ENCODE measurements around the gene FYB1. TPM values are rescaled to one million over a fixed set of nuclear protein-coding genes. Genes with fewer than 3 reads are reported as not detected.

FYB1 gene
- total RNA-seq, 1 donor from 2014 or later: 0.11 TPM

DNA sequence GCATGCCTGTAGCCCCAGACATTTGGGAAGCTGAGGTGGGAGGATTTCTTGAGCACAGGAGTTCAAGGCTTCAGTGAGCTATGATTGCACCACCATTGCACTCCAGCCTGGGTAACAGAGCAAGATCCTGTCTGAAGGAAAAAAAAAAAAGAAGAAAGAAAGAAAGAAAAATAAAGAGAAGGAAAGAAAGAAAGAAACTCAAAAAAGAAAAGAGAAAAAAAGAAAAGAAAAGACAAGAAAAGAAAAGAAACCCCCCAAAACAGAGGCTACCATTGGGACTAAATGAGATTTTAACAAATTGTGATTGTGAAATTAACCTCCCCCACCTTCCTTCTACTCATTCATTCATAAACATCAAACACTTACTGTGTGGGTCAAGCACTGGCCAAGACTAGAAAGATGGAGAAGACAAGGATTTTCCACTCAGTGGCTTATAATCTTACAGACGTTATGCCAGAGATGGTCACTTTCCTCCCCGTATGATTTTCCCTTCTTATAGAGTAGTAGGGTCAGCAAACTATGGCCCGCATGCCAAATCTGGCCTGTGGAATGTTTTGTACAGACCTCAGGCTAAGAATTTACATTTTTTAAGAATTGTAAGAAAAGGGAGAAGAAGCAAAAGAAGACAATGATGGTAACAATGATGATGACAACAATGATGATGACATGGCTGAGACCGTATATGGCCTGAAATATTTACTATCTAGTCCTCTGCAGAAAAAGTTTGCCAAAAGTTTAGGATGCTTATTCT, 1.1 kb upstream of the FYB1 start:
- H3K27me3 ChIP-seq (ENCODE audit: insufficient read depth, low read length): peaks cover 2% of the 10 kb centered on the region
- H3K9me3 Mint-ChIP-seq (ENCODE audit: unreplicated experiment): no peaks in the 10 kb centered on the region
- no peak overlapping the region for H3K4me3 Mint-ChIP-seq (ENCODE audit: unreplicated experiment)
- TF ChIP-seq, protein P1, sequence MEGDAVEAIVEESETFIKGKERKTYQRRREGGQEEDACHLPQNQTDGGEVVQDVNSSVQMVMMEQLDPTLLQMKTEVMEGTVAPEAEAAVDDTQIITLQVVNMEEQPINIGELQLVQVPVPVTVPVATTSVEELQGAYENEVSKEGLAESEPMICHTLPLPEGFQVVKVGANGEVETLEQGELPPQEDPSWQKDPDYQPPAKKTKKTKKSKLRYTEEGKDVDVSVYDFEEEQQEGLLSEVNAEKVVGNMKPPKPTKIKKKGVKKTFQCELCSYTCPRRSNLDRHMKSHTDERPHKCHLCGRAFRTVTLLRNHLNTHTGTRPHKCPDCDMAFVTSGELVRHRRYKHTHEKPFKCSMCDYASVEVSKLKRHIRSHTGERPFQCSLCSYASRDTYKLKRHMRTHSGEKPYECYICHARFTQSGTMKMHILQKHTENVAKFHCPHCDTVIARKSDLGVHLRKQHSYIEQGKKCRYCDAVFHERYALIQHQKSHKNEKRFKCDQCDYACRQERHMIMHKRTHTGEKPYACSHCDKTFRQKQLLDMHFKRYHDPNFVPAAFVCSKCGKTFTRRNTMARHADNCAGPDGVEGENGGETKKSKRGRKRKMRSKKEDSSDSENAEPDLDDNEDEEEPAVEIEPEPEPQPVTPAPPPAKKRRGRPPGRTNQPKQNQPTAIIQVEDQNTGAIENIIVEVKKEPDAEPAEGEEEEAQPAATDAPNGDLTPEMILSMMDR (IDR thresholded peaks at IDR 0.05; ENCODE audit: insufficient read depth, low read depth, low read length): no peak
- TF ChIP-seq EZH2 (IDR thresholded peaks at IDR 0.05; ENCODE audit: insufficient read depth, low read length): no peak
- H3K4me1 Mint-ChIP-seq (ENCODE audit: low read depth, unreplicated experiment): no peaks in the 10 kb centered on the region
- FAIRE-seq (no peak), DNase-seq (ENCODE audit: low read depth) (no peak)
- H3K27me3 Mint-ChIP-seq (ENCODE audit: low read depth, unreplicated experiment): no peaks in the 10 kb centered on the region
- H3K36me3 Mint-ChIP-seq (ENCODE audit: low read depth, unreplicated experiment): no peaks in the 10 kb centered on the region
- no peak overlapping the region for H3K27ac Mint-ChIP-seq (ENCODE audit: unreplicated experiment)
- H3K79me2 ChIP-seq (ENCODE audit: insufficient read depth, low read length): no peaks in the 10 kb centered on the region
- H3K9me3 ChIP-seq (ENCODE audit: insufficient read depth, low read depth, low read length): no peaks in the 10 kb centered on the region
- no peak overlapping the region for H3K9ac ChIP-seq (ENCODE audit: low read length)
- no peaks in the 10 kb centered on the region for H3K4me1 ChIP-seq (ENCODE audit: insufficient read depth, low read length)
- no peak overlapping the region for H3K4me2 ChIP-seq (ENCODE audit: low read length)
- no peaks in the 10 kb centered on the region for H4K20me1 ChIP-seq (ENCODE audit: insufficient read depth, low read length)
- H3K4me3 ChIP-seq (ENCODE audit: insufficient read depth, low read depth, low read length): no peak overlapping the region
- no peak overlapping the region for H2AFZ ChIP-seq (ENCODE audit: low read depth, low read length)
- no peak overlapping the region for H3K27ac ChIP-seq (ENCODE audit: low read depth, low read length)
- no peaks in the 10 kb centered on the region for H3K36me3 ChIP-seq (ENCODE audit: insufficient read depth, low read length)

DNA sequence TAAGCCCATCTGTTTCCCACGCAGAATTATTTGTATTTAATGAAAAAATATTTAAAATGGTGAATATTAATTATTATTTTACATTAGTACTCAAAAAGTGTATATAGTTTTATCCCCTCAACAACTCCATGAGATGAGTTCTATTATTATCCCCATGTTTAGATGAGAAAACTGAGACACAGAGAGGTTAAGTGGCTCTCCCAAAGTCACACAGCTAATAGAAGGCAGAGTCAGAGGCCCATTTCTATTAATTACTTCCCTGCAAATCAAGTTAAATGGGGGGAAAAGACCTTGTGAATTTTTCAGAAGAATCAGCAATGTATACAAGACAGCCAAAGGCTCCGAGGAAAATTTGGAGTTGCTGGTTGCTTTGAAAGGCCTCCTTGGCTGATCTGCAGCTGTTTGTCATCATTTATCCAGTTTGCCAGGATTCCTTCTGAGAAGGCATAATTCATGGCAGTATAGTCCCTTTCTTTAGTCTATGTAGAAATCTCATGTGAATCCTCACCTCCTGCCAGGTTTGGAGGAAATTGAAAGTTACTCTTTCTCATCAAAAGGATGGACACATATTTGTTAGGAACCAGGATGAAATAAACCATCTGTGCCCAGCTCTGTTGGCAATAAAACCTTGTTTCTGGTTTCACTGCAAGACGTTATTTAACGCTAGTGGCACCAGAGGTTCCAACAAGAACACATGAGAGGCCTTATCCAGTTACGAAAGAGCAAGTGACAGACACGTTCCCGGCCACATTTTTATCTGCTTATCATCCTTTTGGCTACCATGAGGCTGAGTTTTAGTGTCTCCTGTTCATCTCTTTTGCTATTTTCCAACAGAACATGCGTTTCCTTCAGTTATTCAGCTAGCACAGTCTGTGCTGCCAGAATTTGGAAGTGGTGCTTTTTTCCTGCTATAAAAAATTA, 621 bp downstream of the FYB1 start:
- H3K27me3 Mint-ChIP-seq (ENCODE audit: low read depth, unreplicated experiment): no peaks in the 10 kb centered on the region
- H3K9me3 Mint-ChIP-seq (ENCODE audit: unreplicated experiment): no peaks in the 10 kb centered on the region
- H3K36me3 ChIP-seq (ENCODE audit: insufficient read depth, low read length): no peaks in the 10 kb centered on the region
- H3K36me3 Mint-ChIP-seq (ENCODE audit: low read depth, unreplicated experiment): no peaks in the 10 kb centered on the region
- H4K20me1 ChIP-seq (ENCODE audit: insufficient read depth, low read length): no peaks in the 10 kb centered on the region
- no peak for TF ChIP-seq EZH2 (IDR thresholded peaks at IDR 0.05; ENCODE audit: insufficient read depth, low read length)
- TF ChIP-seq, protein P1 (IDR thresholded peaks at IDR 0.05; ENCODE audit: insufficient read depth, low read depth, low read length): no peak
- FAIRE-seq (no peak), DNase-seq (ENCODE audit: low read depth) (no peak)
- no peak overlapping the region for H2AFZ ChIP-seq (ENCODE audit: low read depth, low read length)
- H3K4me1 Mint-ChIP-seq (ENCODE audit: low read depth, unreplicated experiment): no peaks in the 10 kb centered on the region
- H3K9ac ChIP-seq (ENCODE audit: low read length): no peak overlapping the region
- H3K27ac Mint-ChIP-seq (ENCODE audit: unreplicated experiment): no peak overlapping the region
- H3K79me2 ChIP-seq (ENCODE audit: insufficient read depth, low read length): no peaks in the 10 kb centered on the region
- no peaks in the 10 kb centered on the region for H3K4me1 ChIP-seq (ENCODE audit: insufficient read depth, low read length)
- H3K27me3 ChIP-seq (ENCODE audit: insufficient read depth, low read length): peaks cover 2% of the 10 kb centered on the region
- no peaks in the 10 kb centered on the region for H3K9me3 ChIP-seq (ENCODE audit: insufficient read depth, low read depth, low read length)
- H3K4me3 Mint-ChIP-seq (ENCODE audit: unreplicated experiment): no peak overlapping the region
- H3K27ac ChIP-seq (ENCODE audit: low read depth, low read length): no peak overlapping the region
- H3K4me2 ChIP-seq (ENCODE audit: low read length): no peak overlapping the region
- no peak overlapping the region for H3K4me3 ChIP-seq (ENCODE audit: insufficient read depth, low read depth, low read length)
